ENCODE data around the gene CDKL1.
A peak's percentile ranks its signal among the peaks of the same experiment; 100 is the strongest.

CDKL1 gene

DNA sequence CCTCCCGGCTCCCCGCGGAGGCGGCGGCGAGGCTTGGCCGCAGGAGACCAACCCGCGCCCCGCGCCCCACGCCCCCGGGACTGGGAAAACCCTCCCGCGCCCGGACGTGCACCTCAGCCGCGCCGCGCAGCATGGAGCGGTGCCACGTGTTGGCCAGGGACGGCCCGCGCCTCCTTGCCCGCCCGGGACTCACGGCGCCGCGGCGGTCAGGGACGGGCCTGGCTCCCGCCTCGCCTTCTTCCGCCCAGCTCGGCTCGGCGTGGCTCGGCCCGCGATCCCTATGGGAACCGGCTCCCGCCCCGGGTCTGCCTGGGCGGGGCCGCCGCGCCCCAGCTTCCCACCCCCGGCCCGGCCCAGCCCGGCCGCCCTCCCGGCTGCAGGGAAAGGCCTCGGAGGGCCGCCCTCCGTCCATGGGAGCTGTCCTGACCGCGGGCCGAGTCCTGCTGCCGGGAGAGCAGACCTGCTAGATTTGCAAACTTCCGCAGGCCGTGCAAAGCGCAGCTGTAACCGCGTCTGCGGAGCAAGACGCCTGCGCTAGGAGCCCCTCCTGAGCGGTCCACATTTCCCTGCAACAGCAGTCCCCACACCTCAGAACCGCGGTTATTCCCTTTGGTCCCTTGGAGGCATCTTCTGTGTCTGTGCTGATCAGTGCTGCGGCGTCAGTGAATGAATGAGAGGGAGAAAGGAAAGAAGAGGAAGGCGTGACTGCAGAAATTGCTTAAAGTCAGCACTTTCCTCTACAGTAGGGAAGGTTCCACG is at the start of gene CDKL1:
Gene CDKL1, minus strand, starts transcription at position 251 of the 759 bp plus-strand sequence. CDS start 1,013 bp downstream, outside the sequence.
- peak; percentile 47 for DNase-seq (ENCODE audit: insufficient read length, low spot score)
- FAIRE-seq, result no peak

DNA sequence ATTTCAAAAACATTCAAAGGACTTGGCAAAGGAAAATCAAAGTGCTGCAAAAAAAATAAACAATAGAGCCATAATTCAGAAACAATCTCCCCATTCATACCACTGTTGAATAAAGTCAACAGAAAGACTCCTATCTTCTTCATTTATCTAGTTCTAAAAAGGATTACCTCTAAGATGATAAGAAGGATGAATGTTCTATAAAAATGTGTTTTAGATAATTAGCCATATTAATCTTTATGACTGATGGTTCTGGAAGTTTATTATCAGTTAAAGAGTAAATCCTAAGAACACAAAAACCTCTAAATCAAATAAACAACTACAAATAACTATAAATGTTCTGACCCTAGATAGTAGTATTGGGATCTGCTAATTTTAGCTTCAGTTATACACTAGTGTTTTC is 37.8 kb upstream of the CDKL1 start:
- DNase-seq (ENCODE audit: insufficient read length, low spot score), result no peak
- no peak for FAIRE-seq

DNA sequence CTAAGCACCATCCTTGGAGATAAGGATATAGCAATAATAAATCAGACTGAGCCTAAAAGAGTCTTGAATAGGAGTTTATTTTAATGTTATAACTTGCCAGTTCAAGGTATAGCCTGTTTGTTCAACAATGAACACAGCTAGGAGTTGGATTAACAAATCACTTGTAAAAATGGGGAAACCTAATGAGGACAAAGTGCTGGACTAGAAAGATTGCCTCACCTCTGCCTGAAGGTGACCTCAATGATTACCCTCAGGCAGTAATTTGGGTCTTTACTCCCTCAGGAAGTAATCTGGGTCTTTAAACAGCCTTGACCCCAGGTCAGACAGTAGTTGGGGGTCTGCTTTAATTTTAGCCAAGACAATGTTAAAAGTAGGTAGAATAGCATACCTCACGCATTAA is 35.5 kb upstream of the CDKL1 start:
- FAIRE-seq (no peak), DNase-seq (ENCODE audit: insufficient read length, low spot score) (no peak)

DNA sequence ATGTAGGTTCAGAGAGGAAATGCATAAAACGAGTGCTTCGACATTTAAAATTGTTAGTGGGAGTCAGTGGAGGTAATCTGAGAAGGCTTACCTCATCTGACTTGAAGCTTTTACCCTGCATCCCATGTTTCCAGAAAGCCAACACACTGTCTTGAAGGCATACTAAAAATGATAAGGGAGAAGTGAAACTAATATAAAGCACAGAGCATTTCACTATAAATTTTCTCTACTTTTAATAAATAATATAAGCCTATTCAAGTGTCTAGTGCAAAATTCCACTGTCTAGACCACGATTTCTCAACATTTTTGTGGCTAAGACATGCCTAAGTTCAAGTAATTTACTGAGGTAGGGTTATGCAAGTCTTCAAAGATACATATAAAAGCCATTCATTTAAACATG is 29.1 kb upstream of the CDKL1 start:
- no peak for DNase-seq (ENCODE audit: insufficient read length, low spot score)
- FAIRE-seq, result no peak

DNA sequence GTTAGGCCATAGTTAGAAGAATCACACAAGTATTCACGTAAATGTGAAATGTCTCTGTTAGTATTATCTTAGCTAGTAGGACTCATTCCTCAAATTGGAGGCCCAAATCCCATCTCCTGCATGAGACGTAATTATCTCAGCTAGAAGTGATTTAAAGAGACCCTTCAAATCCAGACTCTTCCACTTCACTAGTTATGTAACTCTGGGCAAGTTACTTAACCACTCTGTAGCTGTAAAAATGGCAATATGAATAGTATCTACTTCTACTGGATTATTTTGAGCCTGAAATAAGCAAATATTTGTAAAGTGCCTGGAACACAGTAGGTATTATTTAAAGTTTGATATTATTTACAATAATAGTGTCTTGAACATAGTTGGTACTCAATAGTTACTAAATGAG is 28.4 kb upstream of the CDKL1 start:
- no peak for DNase-seq (ENCODE audit: insufficient read length, low spot score)
- no peak for FAIRE-seq

DNA sequence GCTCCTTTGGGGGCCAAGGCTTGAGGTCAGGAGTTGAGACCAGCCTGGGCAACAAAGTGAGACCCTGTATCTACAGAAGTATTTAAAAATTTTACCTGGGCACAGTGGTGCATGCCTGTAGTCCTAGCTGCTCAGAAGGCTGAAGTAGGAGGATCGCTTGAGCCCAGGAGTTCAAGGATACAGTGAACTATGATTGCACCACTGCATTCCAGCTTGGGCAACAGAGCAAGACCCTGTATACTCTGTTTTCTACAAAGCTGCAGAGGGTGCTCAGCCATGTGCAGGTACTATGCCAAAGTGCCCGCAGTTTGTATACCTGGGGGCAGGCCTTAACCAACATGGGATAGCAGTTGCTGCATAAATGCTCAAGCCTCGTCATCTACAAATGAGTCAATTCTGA is 26.8 kb upstream of the CDKL1 start:
- FAIRE-seq (no peak), DNase-seq (ENCODE audit: insufficient read length, low spot score) (no peak)

DNA sequence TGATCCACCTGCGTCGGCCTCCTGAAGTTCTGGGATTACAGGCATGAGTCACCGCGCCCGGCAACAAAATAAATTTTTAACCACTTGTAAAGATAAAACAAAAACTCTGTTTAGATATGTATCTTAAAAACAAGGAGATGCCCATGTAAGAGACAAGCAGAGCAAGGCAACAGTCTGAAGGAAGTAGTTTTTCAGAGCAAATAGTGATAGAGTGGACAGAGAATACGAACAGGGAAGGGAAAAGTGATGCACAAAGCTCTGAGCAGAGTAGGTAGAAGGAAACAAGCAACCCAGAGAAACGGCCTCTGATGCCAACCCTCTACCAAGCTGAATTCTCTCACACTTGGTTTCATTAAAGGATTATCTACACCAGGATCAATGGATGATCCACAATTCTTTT is 24.8 kb upstream of the CDKL1 start:
- DNase-seq (ENCODE audit: insufficient read length, low spot score) (no peak), FAIRE-seq (no peak)

DNA sequence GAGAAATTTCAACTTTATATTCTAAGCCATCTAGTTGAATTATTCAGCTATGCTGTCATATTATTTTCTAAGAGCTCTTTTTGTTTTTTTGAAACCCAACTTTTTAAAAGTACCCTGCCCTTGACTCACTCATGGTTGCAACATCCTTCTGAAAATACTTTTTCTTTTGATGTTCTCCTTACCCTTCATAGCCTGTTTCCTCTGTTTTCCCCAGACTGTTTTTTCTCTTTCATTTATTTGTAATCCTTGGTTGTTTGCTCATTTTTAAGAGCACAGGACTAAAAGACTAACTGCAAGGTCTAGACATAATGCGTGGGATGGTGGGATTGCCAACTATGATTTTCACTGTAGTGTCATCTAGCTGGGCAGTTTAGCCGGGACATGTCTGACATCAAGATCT is 21.2 kb upstream of the CDKL1 start:
- no peak for DNase-seq (ENCODE audit: insufficient read length, low spot score)
- FAIRE-seq, result no peak

DNA sequence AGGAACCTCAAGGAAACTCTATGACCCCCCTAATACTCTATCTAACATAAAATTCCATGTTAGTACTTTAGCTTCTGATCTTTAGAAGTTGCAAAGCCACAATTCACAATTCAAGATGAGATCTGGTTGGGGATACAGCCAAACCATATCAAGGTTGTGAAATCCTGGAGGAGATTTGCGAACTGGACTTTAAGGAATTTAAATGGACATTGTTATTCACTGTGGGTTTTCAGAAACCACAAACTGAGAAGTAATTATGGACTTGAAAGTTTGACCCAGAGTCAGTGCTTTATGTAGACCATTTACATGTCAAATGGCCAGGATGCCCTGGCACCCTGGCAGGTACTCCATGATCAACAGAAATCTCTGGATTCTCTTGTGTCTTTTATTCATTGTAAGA is 14.2 kb upstream of the CDKL1 start:
- no peak for DNase-seq (ENCODE audit: insufficient read length, low spot score)

DNA sequence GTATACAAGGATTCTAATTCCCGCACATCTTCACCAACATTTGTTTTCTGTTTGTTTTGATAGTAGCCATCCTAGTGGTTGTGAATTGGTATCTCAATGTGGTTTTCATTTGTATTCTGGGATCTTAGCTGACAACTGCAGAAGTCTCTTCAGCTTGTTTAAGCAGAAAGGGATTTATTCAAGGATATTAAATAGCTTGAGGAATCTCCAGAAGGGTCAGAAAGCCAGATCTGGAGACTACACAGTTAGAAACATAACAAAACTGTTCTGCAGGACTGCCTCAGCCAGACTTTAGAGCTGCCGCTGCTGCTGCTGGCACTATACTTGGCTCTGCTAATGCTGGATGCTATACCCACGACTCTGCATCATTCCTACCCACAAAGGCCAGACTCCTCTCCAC is 13.4 kb upstream of the CDKL1 start:
- DNase-seq (ENCODE audit: insufficient read length, low spot score) (no peak), FAIRE-seq (no peak)

More for the DNA sequence above, 14.2 kb upstream of the CDKL1 start:
- no peak for FAIRE-seq

DNA sequence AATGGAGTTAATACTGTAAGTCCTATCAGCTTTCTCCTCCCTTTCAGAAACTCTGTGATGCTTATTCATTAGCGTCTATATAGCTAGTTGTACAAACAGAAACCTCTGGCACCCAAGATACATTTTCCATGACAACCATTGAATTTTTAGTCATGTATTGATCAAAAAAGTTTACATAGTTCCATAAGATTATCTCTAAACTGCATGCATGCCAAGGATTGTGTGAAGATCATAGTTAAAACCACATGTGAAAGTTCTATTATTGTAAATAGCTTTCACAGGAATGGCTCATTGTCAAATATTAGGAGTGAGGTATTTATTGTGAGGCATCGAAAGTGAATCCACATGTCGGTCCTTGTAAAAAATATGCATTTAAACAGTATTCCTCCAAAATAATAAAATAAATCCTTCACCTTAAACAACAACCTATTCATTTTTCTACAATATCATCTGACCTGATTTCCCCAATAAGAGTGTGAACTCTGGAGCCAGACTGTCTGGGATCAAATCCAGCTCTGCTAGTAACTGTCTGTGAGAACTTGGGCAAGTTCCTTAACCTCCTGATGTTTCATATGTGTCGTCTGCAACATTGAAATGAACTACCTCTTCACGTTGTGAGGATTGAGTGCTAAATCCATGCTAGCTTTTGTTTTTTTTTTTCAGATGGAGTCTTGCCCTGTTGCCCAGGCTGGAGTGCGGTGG is 10.6 kb upstream of the CDKL1 start:
- DNase-seq (ENCODE audit: insufficient read length, low spot score) (no peak), FAIRE-seq (no peak)

DNA sequence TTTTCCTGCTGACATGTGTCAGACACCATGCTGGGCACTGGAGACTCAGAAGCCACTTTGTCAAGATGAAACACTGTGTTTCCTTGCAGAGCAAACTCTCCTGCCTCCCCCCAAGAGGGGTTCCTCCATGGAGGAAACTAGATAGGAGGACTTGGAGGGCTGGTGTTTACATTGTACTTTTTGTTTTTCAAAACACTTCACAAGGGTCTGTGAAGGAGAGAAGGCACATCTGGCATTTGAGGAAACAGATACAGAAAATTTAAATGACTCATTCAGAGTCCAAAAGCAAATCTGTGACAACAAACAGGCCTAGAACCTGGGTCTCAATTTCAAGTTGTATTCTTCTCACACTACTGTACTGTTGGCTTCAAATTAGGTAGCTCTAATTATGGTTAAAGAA is 6.7 kb upstream of the CDKL1 start:
- no peak for DNase-seq (ENCODE audit: insufficient read length, low spot score)
- no peak for FAIRE-seq

DNA sequence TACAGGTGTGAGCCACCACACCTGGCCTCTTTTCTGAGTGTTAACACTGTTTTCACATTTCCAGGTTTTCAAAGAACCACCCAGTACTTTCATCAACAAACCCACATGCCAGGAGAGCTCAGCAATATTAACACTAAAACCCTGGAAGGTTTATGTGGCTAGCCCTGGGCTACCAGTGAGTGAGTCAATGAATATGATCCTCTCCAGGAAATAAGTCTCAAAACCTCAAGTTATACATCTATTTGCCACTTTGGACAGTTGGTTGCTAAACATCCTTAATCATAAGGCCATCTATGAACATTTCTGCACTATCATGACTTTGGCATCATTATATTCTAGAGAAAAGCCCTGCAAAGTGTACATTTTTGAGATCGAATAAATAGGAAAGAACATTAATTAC is 6.3 kb upstream of the CDKL1 start:
- FAIRE-seq (no peak), DNase-seq (ENCODE audit: insufficient read length, low spot score) (no peak)

DNA sequence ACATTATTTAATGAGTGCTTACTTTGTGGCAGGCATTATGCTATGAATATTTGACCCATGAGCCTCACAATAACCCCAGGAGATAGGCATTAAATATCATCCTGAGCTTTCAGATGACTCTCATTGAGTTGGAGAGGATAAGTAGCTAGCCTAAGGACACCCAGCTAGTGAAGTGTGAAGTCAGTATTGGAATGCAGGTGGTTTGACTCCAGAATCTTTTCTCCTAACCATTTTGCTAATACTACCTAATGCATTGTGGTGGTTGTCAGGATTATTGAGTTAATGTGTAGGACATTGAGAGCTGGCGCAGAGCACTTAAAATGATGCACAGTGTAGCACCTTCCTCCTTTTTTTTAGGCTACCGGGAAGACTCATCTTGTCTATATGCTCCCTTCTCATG is 3.8 kb upstream of the CDKL1 start:
- no peak for FAIRE-seq
- DNase-seq (ENCODE audit: insufficient read length, low spot score), result no peak

DNA sequence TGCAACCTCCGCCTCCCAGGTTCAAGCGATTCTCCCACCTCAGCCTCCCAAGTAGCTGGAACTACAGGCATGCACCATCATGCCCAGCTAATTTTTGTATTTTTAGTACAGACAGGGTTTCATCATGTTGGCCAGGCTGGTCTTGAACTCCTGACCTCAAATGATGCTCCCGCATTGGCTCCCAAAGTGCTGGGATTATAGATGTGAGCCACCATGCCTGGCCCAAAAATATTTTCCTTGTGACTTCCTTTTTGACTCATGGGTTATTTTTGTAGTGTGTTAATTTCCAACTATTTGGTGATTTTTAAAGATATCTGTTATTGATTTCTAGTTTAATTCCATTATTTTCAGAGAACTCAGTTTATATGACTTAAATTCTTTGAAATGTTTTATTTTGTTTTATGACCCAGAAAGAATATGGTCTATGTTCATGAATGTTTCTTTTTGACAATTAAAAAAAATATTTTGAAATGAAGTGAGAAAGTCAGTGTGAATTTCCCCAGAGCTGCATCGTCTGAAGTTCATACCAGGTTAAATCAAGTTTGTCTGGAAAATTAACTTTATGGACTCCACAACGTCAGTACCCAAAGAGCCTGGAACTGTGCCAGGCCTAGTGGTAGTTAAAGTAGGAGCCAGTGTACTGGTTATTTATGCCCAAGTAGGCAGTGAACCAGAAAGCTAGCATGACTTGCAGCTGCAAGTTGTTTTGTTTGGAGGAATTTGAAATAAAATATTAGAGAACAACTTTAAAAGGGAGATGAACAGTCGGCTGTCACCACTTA is 2.8 kb upstream of the CDKL1 start:
- DNase-seq (ENCODE audit: insufficient read length, low spot score) (no peak), FAIRE-seq (no peak)

DNA sequence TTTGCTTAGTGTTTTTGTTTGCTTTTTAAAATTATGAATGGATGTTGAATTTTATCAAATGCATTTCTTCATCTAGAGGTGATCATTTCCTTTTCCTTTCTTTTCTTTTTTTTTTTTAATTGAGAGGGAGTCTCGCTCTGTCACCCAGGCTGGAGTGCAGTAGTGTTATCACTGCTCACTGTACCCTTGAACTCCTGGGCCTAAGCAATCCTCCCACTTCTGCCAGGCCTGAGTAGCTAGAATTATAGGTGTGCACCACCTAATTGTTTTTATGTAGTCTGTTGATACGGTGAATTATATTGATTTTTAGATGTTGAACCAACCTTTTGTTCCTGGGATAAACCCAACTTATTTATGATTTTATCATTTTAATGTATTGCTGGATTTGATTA is 1.5 kb upstream of the CDKL1 start:
- no peak for DNase-seq (ENCODE audit: insufficient read length, low spot score)
- FAIRE-seq, result no peak

DNA sequence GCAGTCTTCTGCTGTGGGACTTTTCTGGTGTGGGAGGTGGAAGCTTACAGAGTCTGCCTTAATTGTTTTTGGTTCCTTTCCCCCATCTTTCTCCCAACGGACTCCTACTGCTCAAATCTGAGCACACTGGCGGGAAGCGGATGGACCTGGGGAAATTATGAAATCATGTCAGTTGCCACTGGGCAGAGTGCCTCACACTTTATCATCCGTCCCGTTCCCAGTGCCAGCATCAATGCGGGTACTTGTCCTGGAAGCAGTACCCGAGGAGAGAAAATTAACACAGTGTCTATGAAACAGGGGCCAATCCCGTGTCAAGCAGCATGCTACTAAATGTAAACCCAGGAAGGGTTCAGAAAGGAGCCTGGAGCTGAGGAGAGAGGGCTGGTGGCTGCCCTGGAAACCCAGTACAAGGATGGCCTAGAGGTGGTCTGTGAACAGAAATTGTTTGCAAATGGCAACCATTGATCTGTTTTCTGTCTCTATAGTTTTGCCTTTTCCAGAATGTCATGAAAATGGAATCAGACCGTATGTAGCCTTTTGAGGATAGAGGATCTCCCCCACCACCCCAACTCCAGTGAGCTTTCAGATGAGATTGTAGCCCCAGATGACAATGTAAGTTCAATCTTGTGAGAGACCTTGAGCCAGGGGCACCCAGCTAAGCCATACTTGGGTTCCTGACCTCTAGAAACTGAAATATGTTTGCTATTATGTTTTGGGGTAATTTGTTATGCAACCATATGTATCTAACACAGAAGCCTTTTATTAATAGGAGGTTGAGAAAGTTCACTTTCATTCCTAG is 908 bp upstream of the CDKL1 start:
- DNase-seq (ENCODE audit: insufficient read length, low spot score) (no peak), FAIRE-seq (no peak)

DNA sequence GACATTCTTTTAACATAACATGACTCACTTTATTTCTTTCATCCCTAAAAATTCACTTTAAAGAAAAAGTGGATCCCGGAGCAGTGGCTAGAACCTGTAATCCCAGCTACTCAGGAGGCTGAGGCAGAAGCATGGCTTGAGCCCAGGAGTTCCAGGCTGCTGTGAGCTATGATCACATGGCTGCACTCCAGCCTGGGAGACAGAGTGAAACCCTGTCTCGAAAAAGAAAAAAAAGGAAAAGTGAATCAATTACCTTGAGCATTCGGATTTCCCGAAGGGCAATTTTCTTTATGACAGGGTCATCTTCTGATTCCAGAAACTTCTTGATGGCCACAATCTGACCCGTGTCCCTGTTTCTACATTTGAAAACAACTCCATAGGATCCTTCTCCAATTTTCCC is 1.2 kb downstream of the CDKL1 start:
- FAIRE-seq (no peak), DNase-seq (ENCODE audit: insufficient read length, low spot score) (no peak)

DNA sequence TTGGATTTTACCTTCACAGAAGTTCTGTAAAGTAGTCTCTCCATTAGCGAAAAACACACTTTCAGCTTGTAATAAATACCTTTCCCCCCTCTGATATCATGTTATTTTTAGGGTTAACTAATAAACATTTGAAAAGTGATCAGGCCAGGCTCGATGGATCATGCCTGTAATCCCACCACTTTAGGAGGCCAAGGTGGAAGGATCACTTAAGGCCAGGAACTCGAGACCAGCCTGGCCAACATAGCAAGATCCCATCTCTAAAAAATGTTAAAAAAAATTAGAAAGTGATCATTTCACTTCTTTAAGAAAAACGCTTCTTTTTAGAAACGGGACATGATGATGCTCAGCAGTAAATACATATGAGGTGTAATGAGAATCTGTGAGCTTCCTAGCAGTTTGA is 2.0 kb downstream of the CDKL1 start:
- no peak for FAIRE-seq
- DNase-seq (ENCODE audit: insufficient read length, low spot score), result no peak

DNA sequence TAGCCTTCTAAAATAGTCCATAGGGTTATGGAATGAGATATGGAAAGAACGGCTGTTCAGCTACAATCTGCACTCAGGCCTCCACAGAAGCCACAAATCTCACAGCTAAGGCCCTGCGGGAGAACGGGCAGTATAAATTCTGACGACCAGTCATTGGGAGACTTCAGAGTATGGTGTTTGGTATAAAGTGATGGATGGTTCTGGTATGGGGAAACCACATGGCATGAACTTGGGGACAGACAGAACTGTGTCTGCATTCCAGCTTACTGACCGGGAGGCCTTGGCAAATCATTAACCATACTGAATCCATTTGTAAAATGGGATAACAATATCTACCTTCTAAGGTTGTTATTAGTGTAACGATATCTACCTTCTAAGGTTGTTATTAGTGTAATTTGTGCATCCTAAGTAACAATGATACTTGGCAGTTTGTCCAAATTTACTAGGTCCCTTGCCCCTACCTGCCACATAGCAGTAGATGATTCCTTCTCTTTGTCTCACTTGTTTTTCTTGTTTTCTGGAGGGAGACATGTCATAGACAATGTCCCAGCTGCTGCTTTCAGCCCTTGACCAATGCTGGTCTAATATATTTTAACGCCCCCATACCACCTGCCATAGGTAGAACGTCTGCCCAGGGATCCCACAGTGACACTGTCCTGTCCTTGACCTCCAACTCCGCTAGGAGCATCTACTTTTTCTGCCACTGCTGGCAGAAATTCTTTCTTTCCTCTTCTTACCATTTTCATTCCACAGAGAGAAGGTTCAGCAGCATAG is 6.8 kb downstream of the CDKL1 start:
- DNase-seq (ENCODE audit: insufficient read length, low spot score) (no peak), FAIRE-seq (no peak)

All from GM19239 (cell line).